ENCODE data around the gene FOXL2NB.

- no peak for TF ChIP-seq POLR2A (IDR thresholded peaks at IDR 0.05)
- no peak for TF ChIP-seq EP300 (IDR thresholded peaks at IDR 0.05)
- TF ChIP-seq CTCF (IDR thresholded peaks at IDR 0.05) = no peak
Measured at GRCh38 chr3:138972941-138973340, 25.9 kb downstream of the FOXL2NB start.
